ENCODE measurements around the gene HDAC7. TPM values are rescaled to one million over a fixed set of nuclear protein-coding genes. Genes with fewer than 3 reads are reported as not detected.
A peak's percentile ranks its signal among the peaks of the same experiment; 100 is the strongest.

The HDAC7 gene
- total and polyA plus RNA-seq, 2 experiments from 2014 or later: 19.0 to 41.2 TPM

GRCh38 chr12:47743311-47743860, 76.3 kb downstream of the HDAC7 start:
- Histone ChIP-seq H3K79me2 (no peaks in the 10 kb centered on the region), H3K36me3 (replicated peaks; ENCODE audit: insufficient read depth, low read depth) (no peaks in the 10 kb centered on the region), H4K20me1 (ENCODE audit: insufficient read depth, poor library complexity, severe bottlenecking) (no peaks in the 10 kb centered on the region), H3K27ac (no peak overlapping the region), H3K9me2 (replicated peaks; ENCODE audit: insufficient read depth) (no peaks in the 10 kb centered on the region), H3K4me2 (no peak overlapping the region), H2AFZ (no peak overlapping the region), H3K27me3 (no peaks in the 10 kb centered on the region), H3K4me1 (ENCODE audit: insufficient read depth) (no peaks in the 10 kb centered on the region), H3K4me3 (no peak overlapping the region), H3K9me3 (ENCODE audit: low read depth) (no peaks in the 10 kb centered on the region)
- 83% methylated on average over 9 of the region's 9 CpGs for WGBS (ENCODE audit: low lambda C conversion rate, missing lambda C conversion rate)
- DNase-seq (ENCODE audit: low spot score): no peak
- no peak for TF ChIP-seq EZH2phosphoT487 (IDR thresholded peaks at IDR 0.05; ENCODE audit: low read depth, severe bottlenecking, unreplicated experiment)
- no peak for TF ChIP-seq EZH2 (IDR thresholded peaks at IDR 0.05; ENCODE audit: borderline replicate concordance)
- no peak for TF ChIP-seq CTCF (IDR thresholded peaks at IDR 0.05; ENCODE audit: poor library complexity)

- Histone ChIP-seq H3K79me2 (no peaks in the 10 kb centered on the region), H3K9me3 (ENCODE audit: low read depth) (no peaks in the 10 kb centered on the region), H3K4me2 (no peak overlapping the region), H4K20me1 (ENCODE audit: insufficient read depth, poor library complexity, severe bottlenecking) (no peaks in the 10 kb centered on the region), H3K27ac (no peak overlapping the region), H3K36me3 (replicated peaks; ENCODE audit: insufficient read depth, low read depth) (no peaks in the 10 kb centered on the region), H3K9me2 (replicated peaks; ENCODE audit: insufficient read depth) (no peaks in the 10 kb centered on the region), H2AFZ (no peak overlapping the region), H3K4me3 (no peak overlapping the region), H3K4me1 (ENCODE audit: insufficient read depth) (no peaks in the 10 kb centered on the region), H3K27me3 (no peaks in the 10 kb centered on the region)
- TF ChIP-seq CTCF (IDR thresholded peaks at IDR 0.05; ENCODE audit: poor library complexity): peak; percentile 87
- TF ChIP-seq EZH2 (IDR thresholded peaks at IDR 0.05; ENCODE audit: borderline replicate concordance): no peak
- WGBS (ENCODE audit: low lambda C conversion rate, missing lambda C conversion rate): 74% methylated on average over 7 of the region's 7 CpGs
- peak; percentile 39 for DNase-seq (ENCODE audit: low spot score)
These were observed 77.4 kb downstream of the HDAC7 start for GRCh38 chr12:47742253-47742825.

GRCh38 chr12:47741340-47741703, 78.4 kb downstream of the HDAC7 start:
- no peak for TF ChIP-seq EZH2phosphoT487 (IDR thresholded peaks at IDR 0.05; ENCODE audit: low read depth, severe bottlenecking, unreplicated experiment)
- no peak for TF ChIP-seq CTCF (IDR thresholded peaks at IDR 0.05; ENCODE audit: poor library complexity)
- TF ChIP-seq EZH2 (IDR thresholded peaks at IDR 0.05; ENCODE audit: borderline replicate concordance): no peak
- Histone ChIP-seq H3K27me3 (no peaks in the 10 kb centered on the region), H3K27ac (no peak overlapping the region), H3K36me3 (replicated peaks; ENCODE audit: insufficient read depth, low read depth) (no peaks in the 10 kb centered on the region), H2AFZ (no peak overlapping the region), H3K4me3 (no peak overlapping the region), H3K9me3 (ENCODE audit: low read depth) (no peaks in the 10 kb centered on the region), H3K4me1 (ENCODE audit: insufficient read depth) (peaks cover 8% of the 10 kb centered on the region), H3K4me2 (no peak overlapping the region), H3K79me2 (no peaks in the 10 kb centered on the region), H4K20me1 (ENCODE audit: insufficient read depth, poor library complexity, severe bottlenecking) (no peaks in the 10 kb centered on the region), H3K9me2 (replicated peaks; ENCODE audit: insufficient read depth) (no peaks in the 10 kb centered on the region)
- WGBS (ENCODE audit: low lambda C conversion rate, missing lambda C conversion rate): 66% methylated on average over 3 of the region's 4 CpGs
- DNase-seq (ENCODE audit: low spot score): peak; percentile 30

All from hepatocyte (in vitro differentiated cells).